Activated T-helper 1 cell treated with anti-CD3 and anti-CD28 coated beads, Interleukin-2, amount 50 U/mL, for 16 hours (primary cell): Measurements from ENCODE around the gene NSD2.
"Not testable (repeated sequence)": the region's sequence is repeated elsewhere in the genome, so short reads cannot be mapped to it uniquely, and the experiment has no call there.

ENCODE experiments used
- DNase-seq, 2 donors: peaks; one replicate each; pipeline ENCODE4 v3.0.0-alpha.2; 2020; ENCODE audit warnings: low read depth in 1 of 2, low spot score in 1 of 2

The NSD2 gene

DNA sequence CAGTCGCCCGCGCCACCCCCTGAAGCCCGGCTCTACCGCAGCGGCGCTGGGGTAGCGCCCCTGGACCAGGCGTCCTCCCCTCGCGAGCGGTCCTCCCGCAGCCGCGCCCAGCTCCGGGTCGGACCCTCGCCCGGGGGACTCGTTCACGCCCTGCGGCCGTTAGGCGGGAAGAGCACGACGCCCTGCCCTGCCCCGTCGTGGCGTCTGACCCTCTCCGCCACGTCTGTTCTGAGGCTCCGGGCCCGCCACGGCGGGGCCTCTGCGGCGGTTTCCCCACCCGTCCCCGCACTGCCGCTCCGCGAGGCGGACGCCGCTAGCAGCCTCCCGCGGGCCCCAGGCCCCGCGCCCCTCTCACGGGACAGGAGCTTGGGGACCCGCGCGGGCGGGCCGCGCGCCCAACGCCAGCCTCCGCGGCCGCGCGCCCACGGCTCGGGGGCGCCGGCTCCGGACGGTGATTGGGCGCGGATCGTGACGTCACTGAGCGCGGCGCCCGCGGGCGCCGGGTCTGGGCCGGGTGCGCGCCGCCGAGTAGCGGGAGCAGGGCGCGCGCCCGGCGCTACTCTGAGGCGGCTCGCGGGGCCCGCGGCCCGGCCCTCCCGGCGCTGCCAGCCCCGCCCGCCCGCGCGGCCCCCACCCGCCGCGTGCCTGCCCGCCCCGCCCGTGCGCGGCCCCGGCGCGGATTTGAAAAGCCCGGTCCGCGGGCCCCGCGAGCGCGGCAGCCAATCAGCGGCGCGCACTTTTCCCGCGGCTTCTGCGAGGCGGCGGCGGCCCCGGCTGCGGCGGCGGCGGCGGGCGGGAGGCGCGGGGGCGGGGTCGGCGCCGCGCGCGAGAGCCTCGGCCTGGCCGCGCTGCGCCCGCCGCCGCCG lies at the start of gene NSD2:
Gene NSD2 (plus strand): TSS at position 816 of the 866 bp plus-strand sequence. CDS start 29,262 bp downstream, outside the sequence.
- DNase-seq, result peak; percentile 79 to 88

DNA sequence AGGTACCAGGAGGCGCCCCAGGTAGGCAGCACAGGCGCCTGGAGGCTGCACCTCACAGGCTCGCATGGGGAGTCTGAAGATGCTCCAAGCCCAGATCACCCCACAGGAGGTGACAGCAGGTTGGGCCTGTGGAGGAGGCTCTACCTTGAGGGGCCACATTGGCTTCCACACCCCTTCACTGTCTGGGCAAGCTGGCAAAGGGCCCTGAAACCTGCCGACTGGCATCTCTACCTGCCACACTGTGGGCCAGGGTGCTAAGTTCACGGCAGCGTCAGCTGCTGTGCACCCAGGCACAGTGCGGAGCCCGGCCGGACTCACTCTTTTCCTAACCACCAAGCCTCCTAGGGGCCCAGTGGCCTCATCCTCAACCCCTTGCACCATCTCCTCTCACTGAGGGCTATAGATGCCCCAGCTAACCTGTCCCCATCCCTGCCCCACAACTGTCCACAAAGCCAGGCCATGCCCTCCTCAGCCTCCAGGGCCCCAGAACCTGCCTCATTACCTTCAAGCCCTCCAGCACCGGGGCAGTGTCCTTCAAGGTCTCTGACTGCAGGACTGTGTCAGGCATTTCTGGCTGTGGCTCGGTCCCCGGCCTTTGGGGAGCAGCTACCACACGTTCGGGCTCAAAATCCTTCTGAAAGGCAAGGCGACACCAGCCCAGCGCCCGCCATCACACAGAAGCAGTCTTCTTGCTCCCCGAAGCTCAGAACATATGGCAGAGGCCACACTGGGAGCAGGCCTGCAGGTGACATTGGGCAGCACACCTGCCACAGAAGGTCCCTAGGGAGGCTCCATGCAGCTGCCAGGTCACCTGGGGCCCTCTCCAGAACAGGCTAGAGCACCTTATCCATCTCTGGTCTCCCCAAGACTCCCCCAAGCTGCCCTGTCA lies 49.3 kb upstream of the NSD2 start:
- no peak for DNase-seq

DNA sequence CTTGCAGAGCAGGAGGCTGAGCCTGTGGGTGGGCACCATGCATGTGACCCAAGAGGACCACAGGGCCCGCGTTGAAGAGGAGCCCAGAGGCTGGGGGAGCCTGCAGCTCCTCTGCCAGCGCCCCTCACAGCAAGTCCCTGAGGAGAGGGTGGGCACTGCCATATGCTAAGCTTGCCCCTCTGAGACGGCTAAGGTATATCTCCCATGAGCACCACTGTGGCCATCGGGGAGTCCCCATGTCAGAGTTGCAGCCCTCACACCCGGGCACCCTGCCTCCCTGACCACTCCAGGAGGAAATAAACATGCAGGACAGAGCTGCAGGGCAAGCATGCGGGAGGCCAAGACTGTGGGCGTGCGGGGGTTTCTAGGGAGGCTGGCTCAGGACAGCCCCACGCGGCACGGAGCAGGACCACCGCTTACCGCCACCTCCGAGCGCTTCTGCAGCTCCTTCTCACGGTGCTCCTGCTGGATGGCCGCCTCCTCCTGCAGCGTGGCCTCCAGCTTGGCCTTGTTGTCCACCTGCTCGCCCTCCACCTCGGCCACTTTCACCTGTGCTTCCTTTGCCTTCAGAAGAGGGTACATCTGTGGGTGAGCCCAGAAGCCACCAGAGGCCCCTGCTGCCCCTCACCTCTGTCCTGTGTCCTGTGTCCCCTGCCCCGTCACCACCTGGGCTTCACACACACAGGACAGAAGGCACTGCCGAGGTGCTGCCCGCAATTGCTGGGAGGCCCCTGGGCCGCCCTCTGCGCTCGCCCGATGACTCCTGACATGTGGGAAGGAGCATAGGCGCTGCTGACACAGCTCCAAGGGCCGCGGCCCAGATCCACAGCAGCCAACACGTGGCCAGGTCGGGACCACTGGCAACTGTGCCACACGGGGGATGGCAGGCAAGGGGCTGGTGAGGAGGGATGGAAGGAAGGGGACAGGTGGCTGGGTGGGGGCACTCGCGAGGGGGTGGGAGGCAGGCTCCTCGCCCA lies 48.3 kb upstream of the NSD2 start:
- no peak for DNase-seq

DNA sequence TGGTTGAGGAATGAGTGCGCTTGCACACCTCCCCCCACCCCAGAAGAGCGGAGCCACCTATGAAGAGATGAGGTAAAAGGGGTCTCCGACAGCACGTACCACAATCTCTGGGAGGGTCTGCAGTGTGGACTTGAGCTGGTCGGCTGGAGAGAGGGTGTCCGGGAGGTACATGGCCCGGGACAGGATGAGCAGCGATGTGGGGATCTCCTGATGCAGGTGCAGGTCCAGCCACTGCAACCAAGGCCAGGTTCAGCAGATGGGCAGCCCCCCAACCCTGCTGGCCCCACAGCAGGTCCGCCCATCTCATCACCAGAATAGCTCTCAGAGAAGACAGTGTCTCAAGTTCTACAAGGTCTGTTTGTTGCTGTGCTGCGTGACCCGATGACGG lies 47.7 kb upstream of the NSD2 start:
- DNase-seq, result no peak

DNA sequence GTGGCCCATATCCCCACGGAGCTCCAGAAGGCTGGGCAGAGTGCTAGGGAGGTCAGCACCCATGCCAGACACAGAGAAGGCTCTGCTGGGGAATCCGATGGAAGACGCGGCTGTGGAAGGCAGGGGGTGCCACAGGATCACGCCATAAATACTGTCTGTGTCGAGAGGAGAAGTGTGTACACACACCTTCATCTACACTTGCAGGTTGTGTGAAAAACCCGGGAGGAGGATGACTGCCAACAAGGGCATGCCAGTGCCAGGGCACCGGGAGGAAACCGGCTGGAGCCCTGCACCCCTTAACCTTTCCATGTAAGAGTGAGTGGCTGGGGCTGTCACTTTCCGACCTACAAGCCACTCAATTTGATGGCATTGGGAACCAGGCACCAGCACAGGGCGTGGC lies 46.4 kb upstream of the NSD2 start:
- no peak for DNase-seq

DNA sequence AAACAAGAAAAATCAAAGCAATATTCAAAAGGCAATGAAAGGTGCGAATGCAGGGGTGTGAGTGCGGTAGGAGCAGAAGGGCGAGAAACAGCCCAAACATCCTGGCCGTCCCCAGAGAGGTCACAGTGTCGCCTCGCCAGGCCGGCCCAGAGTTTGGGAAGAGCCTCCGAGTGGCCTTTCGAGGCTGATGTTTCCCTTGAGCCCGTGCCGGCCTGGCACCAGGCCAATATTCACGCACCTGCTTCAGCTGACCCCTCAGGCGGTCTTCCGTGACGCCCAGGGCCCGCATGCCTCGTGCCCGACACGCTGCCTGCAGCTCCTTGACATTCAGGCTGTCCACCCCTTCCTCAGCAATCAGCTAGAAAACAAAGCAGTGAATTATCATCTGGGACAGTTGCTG lies 45.9 kb upstream of the NSD2 start:
- DNase-seq, result no peak

DNA sequence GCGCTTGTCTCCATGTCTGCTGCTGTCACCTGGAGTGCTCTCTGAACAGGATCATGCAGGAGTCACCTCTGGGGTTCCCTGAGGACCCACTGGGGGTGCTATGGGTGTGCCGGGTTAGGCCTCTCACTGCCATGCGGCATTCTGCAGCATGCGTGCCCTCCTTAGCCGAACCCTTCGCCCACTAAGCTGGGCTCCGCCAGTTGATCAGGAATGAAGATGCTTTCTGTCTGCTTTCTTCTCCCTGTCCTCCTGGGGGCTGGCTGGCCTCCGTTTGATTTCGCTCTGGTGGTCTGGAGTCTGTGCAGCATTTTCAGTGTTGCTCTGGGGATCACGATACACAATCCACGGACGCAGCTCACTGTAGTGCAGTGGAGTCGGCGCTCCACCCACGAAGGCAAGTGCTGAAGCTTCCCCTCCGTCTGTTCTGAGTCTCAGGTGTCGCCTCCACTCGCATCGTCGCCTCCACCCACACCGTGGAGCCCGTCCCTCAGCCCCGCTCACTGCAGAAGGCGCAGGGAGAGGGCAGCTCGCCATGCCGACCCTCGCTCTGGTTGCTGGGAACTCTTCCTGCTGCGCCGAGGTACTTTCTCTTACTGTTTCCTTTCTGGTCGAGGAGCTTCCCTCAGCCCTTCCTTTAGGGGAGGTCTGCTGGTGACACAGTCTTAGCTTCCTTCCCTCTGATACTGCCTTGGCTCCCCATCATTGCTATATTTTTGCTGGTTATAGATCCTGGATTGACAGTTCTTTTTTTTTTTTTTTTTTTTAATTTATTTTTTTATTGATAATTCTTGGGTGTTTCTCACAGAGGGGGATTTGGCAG lies 44.5 kb upstream of the NSD2 start:
- no peak for DNase-seq

DNA sequence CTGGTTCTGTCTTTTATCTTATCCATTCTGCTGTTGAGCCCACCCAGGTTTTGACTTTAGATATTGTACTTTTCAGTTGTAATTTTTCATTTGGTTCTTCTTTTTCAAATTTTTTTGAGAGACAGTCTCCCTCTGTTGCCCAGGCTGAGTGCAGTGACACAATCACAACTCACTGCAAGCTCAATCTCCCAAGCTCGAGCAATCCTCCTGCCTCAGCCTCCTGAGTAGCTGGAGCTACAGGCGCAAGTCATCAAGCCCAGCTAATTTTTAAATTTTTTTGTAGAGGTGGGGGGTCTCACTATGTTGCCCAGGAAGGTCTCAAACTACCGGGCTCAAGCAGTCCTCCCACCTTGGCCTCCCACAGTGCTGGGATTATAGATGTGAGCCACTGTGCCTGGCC lies 41.0 kb upstream of the NSD2 start:
- no peak for DNase-seq

DNA sequence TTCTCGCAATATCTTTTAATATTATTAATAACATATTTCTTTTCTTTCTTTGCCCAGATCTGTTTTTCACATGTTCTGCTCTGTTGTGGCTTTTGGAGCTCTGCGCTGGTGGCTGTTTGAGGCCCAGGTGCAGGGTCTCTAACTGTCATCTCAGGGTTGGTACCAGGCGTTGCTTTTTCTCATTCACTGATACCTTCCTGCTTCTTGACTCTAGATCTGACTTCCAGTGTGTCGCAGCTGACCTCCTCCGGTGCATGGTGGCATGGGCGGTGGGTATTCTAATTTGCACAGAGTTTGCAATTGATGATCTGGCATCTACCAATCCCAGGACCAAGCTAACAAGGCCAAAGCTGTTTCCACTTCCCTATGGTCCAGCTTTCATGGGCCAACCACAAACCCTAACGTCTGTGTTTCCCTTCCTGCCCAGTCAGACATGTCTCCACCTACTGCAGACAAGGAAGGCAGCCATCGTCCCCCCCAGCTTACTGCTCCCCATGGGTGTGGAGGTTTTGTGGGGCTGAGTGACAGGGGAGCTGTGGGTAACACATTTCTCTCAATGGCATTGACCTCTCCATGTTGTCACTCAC lies 40.5 kb upstream of the NSD2 start:
- no peak for DNase-seq

DNA sequence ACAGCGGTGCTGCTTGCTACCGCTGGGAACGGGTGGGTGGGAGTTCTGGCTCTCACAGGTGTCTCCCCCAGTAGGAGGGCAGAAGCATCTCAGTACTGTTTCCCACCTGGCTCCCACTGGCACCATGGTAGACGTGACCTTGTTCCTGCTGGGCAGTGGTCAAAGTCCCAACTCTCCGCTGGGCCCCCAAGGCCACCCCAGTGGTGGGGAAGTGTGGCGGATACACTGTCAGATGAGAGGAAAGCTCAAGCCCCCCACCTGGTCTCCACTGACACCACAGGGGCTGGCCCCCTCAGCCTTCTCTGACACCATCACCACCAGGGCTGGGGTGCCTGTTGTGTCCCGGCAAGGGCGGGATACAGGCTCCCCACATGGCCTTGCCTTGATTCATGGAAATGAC lies 39.9 kb upstream of the NSD2 start:
- DNase-seq, result no peak

DNA sequence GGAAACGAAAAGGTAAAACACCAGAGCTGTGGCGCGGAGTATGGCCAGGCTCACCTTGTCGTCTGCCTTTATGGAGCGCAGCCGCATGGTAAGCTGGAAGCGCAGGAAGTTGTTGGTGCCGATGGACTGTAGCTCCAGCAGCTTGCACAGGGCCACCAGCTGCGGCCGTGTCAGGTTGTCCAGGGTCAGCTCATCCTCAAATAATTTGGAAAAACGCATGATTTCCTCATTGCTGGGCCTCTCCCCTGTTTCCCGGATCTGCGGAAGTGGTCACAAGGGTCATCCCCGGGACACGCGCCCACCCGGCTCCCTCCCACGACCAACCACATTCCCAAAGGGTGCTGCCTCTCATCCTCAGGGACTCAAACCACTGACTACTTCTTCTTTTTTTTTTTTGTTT lies 38.5 kb upstream of the NSD2 start:
- DNase-seq, result no peak

DNA sequence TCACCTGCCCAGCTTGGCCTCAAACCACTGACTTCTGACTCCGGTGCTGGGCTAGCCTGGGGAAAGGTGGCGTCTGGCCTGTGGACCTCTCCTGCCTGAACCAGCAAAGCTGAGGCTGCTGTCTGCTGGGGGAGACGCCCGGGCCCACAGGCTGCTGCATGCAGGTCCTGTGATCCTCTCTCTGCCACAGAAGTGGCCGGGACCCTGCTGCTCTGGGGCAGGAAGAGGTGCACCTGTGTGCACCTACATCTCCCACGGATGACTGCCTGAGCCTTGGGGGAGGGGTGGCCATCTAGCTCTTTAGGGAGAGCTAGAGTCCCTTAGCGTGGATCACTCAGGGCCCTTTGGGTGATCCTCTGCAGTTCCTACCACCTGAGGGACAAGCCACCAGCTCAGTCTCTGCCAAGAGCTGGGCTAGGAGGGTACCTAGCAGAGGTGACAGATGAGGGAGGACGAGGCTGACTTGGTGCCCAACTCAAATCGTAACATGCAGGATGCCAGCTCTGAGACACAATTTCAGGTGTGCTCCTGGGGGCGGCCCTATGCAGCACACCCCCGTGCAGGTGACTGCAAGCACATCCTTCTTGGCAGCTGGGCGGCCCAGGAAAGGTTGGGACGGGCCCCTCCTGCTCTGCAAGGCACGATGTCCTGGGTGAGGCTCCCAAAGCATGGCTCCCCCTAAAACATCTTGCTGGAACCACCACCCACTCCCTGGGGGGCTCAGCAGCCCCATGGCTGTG lies 37.7 kb upstream of the NSD2 start:
- no peak for DNase-seq

DNA sequence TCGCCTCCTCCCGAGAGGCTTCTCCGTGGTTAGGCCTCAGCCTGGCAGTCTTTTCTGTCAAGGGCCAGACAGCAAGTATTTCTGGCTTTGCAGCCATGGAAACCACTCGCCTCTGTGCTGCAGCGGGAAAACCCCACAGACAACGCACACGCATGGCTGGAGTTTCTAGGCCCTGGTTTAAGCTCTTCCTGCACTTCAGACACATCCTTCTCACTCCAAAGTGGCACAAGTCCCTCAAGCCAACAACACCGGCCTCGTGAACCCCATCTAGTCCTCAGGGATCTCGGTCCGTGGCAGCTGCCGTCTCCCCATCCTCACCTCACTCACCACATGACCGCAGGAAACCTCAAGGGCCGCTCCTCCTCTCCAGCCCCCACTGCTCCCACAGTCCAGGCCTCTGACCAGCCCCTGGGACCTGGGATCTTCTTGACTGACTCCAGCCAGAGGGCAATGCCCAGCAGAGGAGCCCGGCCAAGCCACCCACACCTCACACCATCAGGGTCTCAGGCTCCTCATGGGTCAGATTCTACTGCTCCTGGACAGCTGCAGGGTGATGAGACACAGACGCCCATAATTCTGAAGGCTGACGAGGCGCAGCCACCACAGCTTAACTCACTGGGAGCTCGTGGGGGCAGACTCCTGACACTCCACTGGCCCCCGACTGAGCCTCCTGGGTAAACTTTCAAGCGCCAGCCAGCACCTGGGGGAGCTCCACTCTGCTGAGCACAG lies 37.0 kb upstream of the NSD2 start:
- DNase-seq, result no peak

DNA sequence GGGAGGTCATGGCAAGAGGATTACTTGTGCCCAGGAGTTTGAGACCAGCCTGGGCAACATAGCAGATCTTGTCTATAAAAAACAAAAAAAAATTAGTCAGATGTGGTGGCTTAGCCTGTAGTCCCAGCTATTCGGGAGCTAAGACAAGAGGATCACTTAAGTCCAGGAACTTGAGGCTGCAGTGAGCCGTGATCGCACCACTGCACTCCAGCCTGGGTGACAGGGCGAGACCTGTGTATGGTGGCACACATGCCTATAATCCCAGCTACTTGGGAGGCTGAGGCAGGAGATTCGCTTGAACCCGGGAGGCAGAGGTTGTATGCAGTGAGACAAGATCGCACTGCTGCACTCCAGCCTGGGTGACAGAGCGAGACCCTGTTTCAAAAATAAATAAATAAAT lies 35.4 kb upstream of the NSD2 start:
- DNase-seq, result not testable (repeated sequence)

DNA sequence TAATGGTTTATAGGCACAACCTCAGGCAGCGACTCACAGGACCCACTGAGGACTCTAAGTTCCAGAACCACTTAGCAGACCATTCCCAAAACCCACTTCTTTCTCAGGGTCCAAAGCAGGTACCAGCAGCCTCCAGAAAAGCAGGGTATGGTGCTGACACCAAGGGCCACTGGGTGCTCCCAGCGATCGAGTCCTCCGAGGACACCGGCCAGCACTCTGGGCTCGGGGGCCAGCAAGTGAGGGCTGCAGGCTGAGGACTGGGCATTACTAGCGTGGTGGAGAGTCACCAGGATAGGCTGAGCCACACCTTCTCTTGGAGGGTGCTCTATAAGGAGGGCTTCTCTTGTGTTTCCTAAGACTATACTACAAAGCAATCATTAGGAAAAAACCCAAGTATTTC lies 34.5 kb upstream of the NSD2 start:
- no peak for DNase-seq

DNA sequence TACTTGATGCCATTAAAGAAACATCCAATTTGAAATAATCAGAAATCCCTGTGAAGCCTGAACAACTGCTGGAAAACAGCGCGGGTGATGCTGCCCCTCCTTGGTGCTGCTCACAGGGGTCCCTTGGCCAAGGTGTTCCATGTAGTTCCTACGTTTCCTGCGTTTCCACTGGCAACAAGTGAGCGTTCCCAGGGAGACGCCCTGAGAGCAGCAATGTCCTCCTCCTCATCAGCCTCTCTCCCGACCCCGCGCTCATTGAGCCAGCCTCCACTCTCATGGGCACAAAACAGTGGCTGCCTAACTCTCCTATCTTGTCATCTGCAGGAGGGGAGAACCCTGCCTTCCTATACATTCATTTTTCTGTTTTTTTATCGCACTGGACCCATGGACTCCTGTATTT lies 34.1 kb upstream of the NSD2 start:
- no peak for DNase-seq

DNA sequence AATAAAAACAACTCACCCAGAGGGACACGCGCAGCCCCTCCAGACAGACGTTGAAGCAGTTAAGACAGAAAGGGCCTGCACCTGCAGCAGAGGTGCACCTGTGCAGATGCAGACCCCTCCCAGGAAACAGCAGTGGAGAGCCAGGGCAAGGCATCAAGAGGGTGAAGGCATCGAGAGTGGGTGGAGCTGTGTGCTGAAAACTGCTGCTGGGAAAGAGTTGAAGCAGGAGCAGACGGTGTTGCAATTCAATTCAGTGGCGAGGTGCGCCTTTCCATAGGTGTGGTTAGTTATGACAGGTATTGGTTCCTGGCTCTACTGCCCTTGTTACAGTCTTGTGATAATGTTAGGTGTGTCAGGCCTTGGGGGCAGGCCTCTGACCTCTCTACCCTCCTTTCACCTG lies 31.9 kb upstream of the NSD2 start:
- no peak for DNase-seq

DNA sequence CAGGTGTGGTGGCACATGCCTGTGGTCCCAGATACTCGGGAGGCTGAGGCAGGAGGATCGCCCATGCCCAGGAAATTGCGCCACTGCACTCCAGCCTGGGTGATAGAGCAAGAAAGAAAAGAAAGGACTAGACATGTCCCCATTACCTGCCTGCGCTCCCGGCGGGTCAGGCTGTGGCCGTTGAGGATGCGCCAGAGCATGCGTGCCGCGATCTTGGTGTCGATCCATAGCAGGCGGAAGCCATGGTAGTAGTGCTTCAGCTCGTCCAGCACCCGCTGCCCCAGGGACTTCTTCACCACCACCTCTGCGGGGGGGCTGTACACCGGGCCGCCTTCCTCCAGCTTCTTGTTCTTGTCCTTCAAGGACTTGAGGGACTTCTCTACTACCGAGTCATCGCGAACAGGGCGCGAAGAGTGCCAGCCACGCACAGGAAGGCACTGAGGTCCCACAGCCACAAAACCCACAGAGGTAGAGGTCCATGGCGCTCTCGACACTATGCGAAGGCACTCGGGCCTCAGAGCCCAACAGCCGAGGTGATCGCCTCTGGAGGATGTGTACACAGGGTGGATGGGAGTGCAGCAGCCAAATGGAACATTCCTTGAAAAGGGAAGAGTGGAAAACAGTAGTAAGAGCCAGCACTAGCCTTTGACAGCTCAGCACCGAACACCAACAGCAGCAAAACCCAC lies 29.8 kb upstream of the NSD2 start:
- no peak for DNase-seq
